Neural cell (in vitro differentiated cells): ENCODE measurements around the gene TXNL4A. TPM values are rescaled to one million over a fixed set of nuclear protein-coding genes. Genes with fewer than 3 reads are reported as not detected.
"Not testable (repeated sequence)": the region's sequence is repeated elsewhere in the genome, so short reads cannot be mapped to it uniquely, and the experiment has no call there.

Source experiments
- H2AFZ ChIP-seq: fragments of 200-600, 300-800 bp; sonication (generic), shearing (Covaris generic); 2 replicates; pipeline ENCODE4 v1.6.0; 2014; ENCODE audit warnings: low read depth, mild to moderate bottlenecking, antibody characterized with exemption, low read length, moderate library complexity
- H3F3A ChIP-seq: fragments of 200-600 bp; shearing (Covaris generic); 2 replicates; pipeline ENCODE4 v1.6.1; 2016; ENCODE audit warnings: mild to moderate bottlenecking, moderate library complexity, mixed read lengths, antibody characterized with exemption, low read length; ENCODE audit not compliant: insufficient read depth, poor library complexity, severe bottlenecking
- H3K27ac ChIP-seq: fragments of 200-600, 300-800 bp; sonication (generic), shearing (Covaris generic); 2 replicates; pipeline ENCODE4 v1.5.1; 2014; ENCODE audit warnings: mild to moderate bottlenecking, low read length, moderate library complexity
- H3K27me3 ChIP-seq: fragments of 300-800, 200-600 bp; sonication (generic), shearing (Covaris generic); 2 replicates; pipeline ENCODE4 v1.6.0; 2014; ENCODE audit warnings: mild to moderate bottlenecking, low read depth, low read length, moderate library complexity; ENCODE audit not compliant: insufficient read depth
- H3K36me3 ChIP-seq: fragments of 300-800, 200-600 bp; sonication (generic), shearing (Covaris generic); 2 replicates; pipeline ENCODE4 v1.5.1; 2014; ENCODE audit warnings: mild to moderate bottlenecking, antibody characterized with exemption, low read length, moderate library complexity; ENCODE audit not compliant: insufficient read depth
- H3K4me2 ChIP-seq: fragments of 300-800, 200-600 bp; sonication (generic), shearing (Covaris generic); 2 replicates; pipeline ENCODE4 v1.6.0; 2014; ENCODE audit warnings: mild to moderate bottlenecking, low read length
- H3K4me3 ChIP-seq: fragments of 300-800, 200-600 bp; sonication (generic), shearing (Covaris generic); 2 replicates; pipeline ENCODE4 v1.5.1; 2014; ENCODE audit warnings: mild to moderate bottlenecking, low read length, moderate library complexity
- H3K79me2 ChIP-seq: fragments of 200-600 bp; shearing (Covaris generic); replicated peaks from 2 replicates; pipeline ENCODE4 v1.6.0; 2014; ENCODE audit warnings: mild to moderate bottlenecking, low read length, moderate library complexity; ENCODE audit not compliant: insufficient read depth
- H3K9ac ChIP-seq: fragments of 300-800, 200-600 bp; sonication (generic), shearing (Covaris generic); 2 replicates; pipeline ENCODE4 v1.6.1; 2016; ENCODE audit warnings: mild to moderate bottlenecking, low read length, mixed read lengths
- H3K9me2 ChIP-seq: fragments of 200-600 bp; shearing (Covaris generic); 2 replicates; pipeline ENCODE4 v1.6.1; 2016; ENCODE audit warnings: mild to moderate bottlenecking, low read length, mixed read lengths; ENCODE audit not compliant: insufficient read depth
- H3K9me3 ChIP-seq: fragments of 200-600, 300-800 bp; sonication (generic), shearing (Covaris generic); 2 replicates; pipeline ENCODE4 v1.6.1; 2016; ENCODE audit warnings: mild to moderate bottlenecking, mixed run types, low read length, moderate library complexity, mixed read lengths
- H4K20me1 ChIP-seq: fragments of 200-600 bp; shearing (Covaris generic); 2 replicates; pipeline ENCODE4 v1.6.1; 2016; ENCODE audit warnings: mild to moderate bottlenecking, mixed run types; ENCODE audit not compliant: insufficient read depth
- EP300 ChIP-seq: fragments of 450-650 bp; conservative IDR thresholded peaks from 2 replicates; pipeline ENCODE4 v1.6.1; 2014; ENCODE audit warnings: antibody characterized with exemption, mild to moderate bottlenecking, moderate library complexity; ENCODE audit not compliant: poor library complexity, severe bottlenecking
- EZH2 ChIP-seq: fragments of 200-600, 300-800 bp; shearing (Covaris generic), sonication (generic); IDR thresholded peaks from 2 replicates; pipeline ENCODE4 v1.6.1; 2014; ENCODE audit warnings: antibody characterized with exemption, low read length, borderline replicate concordance, mild to moderate bottlenecking; ENCODE audit not compliant: insufficient read depth, poor library complexity, severe bottlenecking
- MXI1 ChIP-seq: fragments of 450-650 bp; conservative IDR thresholded peaks from 2 replicates; pipeline ENCODE4 v1.6.1; 2014; ENCODE audit warnings: antibody characterized with exemption, mild to moderate bottlenecking; ENCODE audit not compliant: poor library complexity, severe bottlenecking
- POLR2AphosphoS5 ChIP-seq: IDR thresholded peaks from 2 replicates; pipeline ENCODE4 v1.6.1; 2012
- RAD21 ChIP-seq: fragments of 450-650 bp; conservative IDR thresholded peaks from 2 replicates; pipeline ENCODE4 v1.6.1; 2014; ENCODE audit warnings: antibody characterized with exemption, mild to moderate bottlenecking, moderate library complexity
- SMC3 ChIP-seq: fragments of 450-650 bp; conservative IDR thresholded peaks from 2 replicates; pipeline ENCODE4 v1.6.1; 2014; ENCODE audit warnings: antibody characterized with exemption, mild to moderate bottlenecking, moderate library complexity; ENCODE audit not compliant: poor library complexity
- TAF1 ChIP-seq: IDR thresholded peaks from 2 replicates; pipeline ENCODE4 v1.6.1; 2012; ENCODE audit warnings: low read depth
- polyA plus RNA-seq: library from polyadenylated mRNA; depleted of rRNA; stranded (reverse); fragments of >200 nt; gene quantifications from 2 replicates; pipeline ENCODE4 v1.2.3, GENCODE V29; 2014
- TF ChIP-seq, protein P1 (sequence below): fragments of 450-650 bp; IDR thresholded peaks from 2 replicates; pipeline ENCODE4 v1.5.1; 2014; ENCODE audit warnings: antibody characterized with exemption, mild to moderate bottlenecking, moderate library complexity; ENCODE audit not compliant: poor library complexity, severe bottlenecking
- TF ChIP-seq, protein P2 (sequence below): IDR thresholded peaks from 2 replicates; pipeline ENCODE4 v1.6.1; 2012; ENCODE audit warnings: borderline replicate concordance

Gene TXNL4A
- polyA plus RNA-seq, 1 donor from 2014 or later, result 163 TPM

DNA sequence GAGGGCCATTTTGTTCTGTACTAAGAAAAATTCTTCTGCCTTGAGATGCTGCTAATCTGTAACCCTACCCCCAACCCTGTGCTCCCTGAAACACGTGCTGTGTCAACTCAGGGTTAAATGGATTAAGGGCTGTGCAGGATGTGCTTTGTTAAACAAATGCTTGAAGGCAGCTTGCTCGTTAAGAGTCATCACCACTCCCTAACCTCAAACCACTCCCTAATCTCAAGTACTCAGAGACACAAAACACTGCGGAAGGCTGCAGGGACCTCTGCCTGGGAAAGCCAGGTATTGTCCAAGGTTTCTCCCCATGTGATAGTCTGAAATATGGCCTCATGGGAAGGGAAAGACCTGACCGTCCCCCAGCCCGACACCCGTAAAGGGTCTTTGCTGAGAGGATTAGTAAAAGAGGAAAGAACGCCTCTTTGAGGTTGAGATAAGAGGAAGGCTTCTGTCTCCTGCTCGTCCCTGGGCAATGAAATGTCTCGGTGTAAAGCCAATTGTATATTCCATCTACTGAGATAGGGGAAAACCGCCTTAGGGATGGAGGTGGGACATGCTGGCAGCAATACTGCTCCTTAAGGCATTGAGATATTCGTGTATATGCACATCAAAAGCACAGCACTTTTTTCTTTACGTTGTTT, 28.1 kb downstream of the TXNL4A start:
- not testable (repeated sequence) for H3K4me2 ChIP-seq, H2AFZ ChIP-seq, H3K36me3 ChIP-seq, H4K20me1 ChIP-seq, H3F3A ChIP-seq, H3K79me2 ChIP-seq, H3K27ac ChIP-seq, H3K27me3 ChIP-seq, H3K9me3 ChIP-seq, H3K4me3 ChIP-seq, H3K9ac ChIP-seq, H3K9me2 ChIP-seq

DNA sequence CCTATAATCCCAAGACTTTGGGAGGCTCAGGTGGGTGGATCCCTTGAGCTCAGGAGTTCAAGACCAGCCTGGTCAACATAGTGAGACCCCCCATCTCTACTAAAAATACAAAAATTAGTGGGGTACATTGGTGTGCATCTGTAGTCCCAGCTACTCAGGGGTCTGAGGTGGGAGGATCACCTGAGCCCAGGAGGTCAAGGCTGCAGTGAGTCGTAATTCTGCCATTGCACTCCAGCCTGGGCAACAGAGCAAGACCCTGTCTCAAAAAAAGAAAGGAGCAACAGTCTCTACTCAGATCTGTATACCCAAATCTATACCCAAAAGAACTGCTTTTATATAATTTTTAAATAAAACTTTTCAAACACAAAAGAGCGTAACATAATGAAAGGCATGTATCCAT, 29.4 kb downstream of the TXNL4A start:
- Histone ChIP-seq H3K36me3 (no peaks in the 10 kb centered on the region), H3K27me3 (no peaks in the 10 kb centered on the region), H3K4me2 (no peak overlapping the region), H2AFZ (no peak overlapping the region), H3K9ac (no peak overlapping the region), H3K9me2 (no peaks in the 10 kb centered on the region), H3K4me3 (no peak overlapping the region), H4K20me1 (no peaks in the 10 kb centered on the region), H3K79me2 (no peaks in the 10 kb centered on the region), H3K27ac (no peak overlapping the region), H3K9me3 (no peaks in the 10 kb centered on the region), H3F3A (no peaks in the 10 kb centered on the region)
- TF ChIP-seq POLR2AphosphoS5, result no peak
- TF ChIP-seq MXI1, result no peak
- no peak for TF ChIP-seq SMC3
- no peak for TF ChIP-seq EP300
- TF ChIP-seq RAD21, result no peak
- no peak for TF ChIP-seq EZH2
- TF ChIP-seq, protein P1, sequence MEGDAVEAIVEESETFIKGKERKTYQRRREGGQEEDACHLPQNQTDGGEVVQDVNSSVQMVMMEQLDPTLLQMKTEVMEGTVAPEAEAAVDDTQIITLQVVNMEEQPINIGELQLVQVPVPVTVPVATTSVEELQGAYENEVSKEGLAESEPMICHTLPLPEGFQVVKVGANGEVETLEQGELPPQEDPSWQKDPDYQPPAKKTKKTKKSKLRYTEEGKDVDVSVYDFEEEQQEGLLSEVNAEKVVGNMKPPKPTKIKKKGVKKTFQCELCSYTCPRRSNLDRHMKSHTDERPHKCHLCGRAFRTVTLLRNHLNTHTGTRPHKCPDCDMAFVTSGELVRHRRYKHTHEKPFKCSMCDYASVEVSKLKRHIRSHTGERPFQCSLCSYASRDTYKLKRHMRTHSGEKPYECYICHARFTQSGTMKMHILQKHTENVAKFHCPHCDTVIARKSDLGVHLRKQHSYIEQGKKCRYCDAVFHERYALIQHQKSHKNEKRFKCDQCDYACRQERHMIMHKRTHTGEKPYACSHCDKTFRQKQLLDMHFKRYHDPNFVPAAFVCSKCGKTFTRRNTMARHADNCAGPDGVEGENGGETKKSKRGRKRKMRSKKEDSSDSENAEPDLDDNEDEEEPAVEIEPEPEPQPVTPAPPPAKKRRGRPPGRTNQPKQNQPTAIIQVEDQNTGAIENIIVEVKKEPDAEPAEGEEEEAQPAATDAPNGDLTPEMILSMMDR, result no peak

DNA sequence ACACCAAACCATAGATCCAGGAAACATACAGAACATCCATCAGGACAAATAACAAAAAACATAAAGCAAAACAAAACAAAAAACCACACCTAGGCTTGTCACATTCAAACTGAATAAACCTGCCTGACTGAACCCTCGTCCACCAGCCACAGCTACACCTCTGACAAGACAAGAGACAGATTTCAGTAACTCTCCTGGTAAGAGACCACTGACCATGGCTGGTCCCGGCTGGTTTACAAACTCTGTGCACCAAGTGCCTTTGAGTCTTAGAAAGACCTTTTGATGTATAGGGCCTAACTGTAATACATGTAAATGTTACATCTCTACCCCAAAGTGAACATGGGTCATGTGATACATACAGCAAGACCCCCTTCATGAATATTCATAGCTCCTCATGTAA, 32.1 kb downstream of the TXNL4A start:
- no peaks in the 10 kb centered on the region for H3K9me2 ChIP-seq
- TF ChIP-seq EZH2, result no peak
- TF ChIP-seq POLR2AphosphoS5, result no peak
- no peak for TF ChIP-seq TAF1
- TF ChIP-seq, protein P1, result no peak
- TF ChIP-seq MXI1, result no peak
- TF ChIP-seq, protein P2, sequence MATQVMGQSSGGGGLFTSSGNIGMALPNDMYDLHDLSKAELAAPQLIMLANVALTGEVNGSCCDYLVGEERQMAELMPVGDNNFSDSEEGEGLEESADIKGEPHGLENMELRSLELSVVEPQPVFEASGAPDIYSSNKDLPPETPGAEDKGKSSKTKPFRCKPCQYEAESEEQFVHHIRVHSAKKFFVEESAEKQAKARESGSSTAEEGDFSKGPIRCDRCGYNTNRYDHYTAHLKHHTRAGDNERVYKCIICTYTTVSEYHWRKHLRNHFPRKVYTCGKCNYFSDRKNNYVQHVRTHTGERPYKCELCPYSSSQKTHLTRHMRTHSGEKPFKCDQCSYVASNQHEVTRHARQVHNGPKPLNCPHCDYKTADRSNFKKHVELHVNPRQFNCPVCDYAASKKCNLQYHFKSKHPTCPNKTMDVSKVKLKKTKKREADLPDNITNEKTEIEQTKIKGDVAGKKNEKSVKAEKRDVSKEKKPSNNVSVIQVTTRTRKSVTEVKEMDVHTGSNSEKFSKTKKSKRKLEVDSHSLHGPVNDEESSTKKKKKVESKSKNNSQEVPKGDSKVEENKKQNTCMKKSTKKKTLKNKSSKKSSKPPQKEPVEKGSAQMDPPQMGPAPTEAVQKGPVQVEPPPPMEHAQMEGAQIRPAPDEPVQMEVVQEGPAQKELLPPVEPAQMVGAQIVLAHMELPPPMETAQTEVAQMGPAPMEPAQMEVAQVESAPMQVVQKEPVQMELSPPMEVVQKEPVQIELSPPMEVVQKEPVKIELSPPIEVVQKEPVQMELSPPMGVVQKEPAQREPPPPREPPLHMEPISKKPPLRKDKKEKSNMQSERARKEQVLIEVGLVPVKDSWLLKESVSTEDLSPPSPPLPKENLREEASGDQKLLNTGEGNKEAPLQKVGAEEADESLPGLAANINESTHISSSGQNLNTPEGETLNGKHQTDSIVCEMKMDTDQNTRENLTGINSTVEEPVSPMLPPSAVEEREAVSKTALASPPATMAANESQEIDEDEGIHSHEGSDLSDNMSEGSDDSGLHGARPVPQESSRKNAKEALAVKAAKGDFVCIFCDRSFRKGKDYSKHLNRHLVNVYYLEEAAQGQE, result no peak
- no peak for TF ChIP-seq RAD21
- no peak for TF ChIP-seq SMC3
- TF ChIP-seq EP300, result no peak
- no peaks in the 10 kb centered on the region for H4K20me1 ChIP-seq
- no peaks in the 10 kb centered on the region for H3K9me3 ChIP-seq
- H3K27ac ChIP-seq, result no peak overlapping the region
- no peaks in the 10 kb centered on the region for H3K79me2 ChIP-seq
- H3K4me3 ChIP-seq, result no peak overlapping the region
- no peak overlapping the region for H2AFZ ChIP-seq
- H3K36me3 ChIP-seq, result no peaks in the 10 kb centered on the region
- H3K27me3 ChIP-seq, result no peaks in the 10 kb centered on the region
- no peaks in the 10 kb centered on the region for H3F3A ChIP-seq
- H3K9ac ChIP-seq, result no peak overlapping the region
- no peak overlapping the region for H3K4me2 ChIP-seq
